ENCODE measurements around the gene MOSMO.

MOSMO gene

DNA sequence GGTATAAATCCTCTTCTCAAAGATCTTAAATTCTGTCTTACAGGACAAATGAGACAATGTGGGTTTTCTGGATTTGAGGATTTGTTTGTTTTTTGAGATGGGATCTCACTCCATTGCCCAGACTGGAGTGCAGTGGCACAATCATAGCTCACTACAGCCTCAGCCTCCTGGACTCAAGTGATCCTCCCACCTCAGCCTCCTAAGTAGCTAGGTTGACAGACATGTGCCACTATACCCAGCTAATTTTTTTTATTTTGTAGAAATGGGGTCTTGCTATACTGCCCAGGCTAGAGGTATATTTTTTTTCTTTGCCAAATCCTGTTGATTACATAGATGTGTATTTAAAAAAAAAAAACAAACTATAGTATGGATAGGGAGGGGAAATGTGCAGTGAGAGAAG is 122.6 kb downstream of the MOSMO start:
- ChIA-PET CTCF (interaction anchor here (1.0 to 2.8 kb wide), 3 partner anchors 11 to 58 kb away, joined by 3 to 7 read pairs (median 4); no protein-coding TSS in a partner anchor), POLR2A (no interaction called here)
- TF ChIP-seq, protein P1, sequence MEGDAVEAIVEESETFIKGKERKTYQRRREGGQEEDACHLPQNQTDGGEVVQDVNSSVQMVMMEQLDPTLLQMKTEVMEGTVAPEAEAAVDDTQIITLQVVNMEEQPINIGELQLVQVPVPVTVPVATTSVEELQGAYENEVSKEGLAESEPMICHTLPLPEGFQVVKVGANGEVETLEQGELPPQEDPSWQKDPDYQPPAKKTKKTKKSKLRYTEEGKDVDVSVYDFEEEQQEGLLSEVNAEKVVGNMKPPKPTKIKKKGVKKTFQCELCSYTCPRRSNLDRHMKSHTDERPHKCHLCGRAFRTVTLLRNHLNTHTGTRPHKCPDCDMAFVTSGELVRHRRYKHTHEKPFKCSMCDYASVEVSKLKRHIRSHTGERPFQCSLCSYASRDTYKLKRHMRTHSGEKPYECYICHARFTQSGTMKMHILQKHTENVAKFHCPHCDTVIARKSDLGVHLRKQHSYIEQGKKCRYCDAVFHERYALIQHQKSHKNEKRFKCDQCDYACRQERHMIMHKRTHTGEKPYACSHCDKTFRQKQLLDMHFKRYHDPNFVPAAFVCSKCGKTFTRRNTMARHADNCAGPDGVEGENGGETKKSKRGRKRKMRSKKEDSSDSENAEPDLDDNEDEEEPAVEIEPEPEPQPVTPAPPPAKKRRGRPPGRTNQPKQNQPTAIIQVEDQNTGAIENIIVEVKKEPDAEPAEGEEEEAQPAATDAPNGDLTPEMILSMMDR (IDR thresholded peaks at IDR 0.05; ENCODE audit: control extremely low read depth, extremely low read depth, low read depth, missing control alignments) = no peak
- no peak for DNase-seq (ENCODE audit: extremely low spot score)

DNA sequence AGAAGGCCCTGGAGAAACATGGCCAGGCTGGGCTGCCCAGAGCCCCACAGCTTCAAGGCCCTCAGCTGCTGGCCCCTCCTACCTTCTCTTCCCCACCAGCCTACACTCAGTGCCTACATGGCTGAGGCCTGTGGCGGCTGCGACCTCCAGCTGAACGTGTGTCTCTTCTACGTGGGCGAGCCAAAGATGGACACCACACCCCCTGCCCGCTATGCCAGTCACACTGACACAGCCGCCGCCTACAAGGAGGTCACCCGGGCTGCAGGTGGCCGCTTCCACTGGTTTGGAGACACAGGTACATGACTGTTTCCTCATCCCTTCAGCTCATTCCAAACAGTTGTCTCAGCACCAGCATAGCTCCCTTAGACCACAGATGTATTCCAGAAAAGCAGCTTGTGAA is 124.9 kb downstream of the MOSMO start:
- POLR2A ChIA-PET = no interaction called here
- DNase-seq (ENCODE audit: extremely low spot score) = no peak
- TF ChIP-seq, protein P1 (IDR thresholded peaks at IDR 0.05; ENCODE audit: control extremely low read depth, extremely low read depth, low read depth, missing control alignments) = no peak
- CTCF ChIA-PET = interaction anchor here (2.2 to 2.8 kb wide), 2 partner anchors 34 to 56 kb away, joined by 7 to 8 read pairs; no protein-coding TSS in a partner anchor
